A549 (cell line): ENCODE results near the gene RCC1.

Experiments used
- CHD4 ChIP-seq: fragments of 200-600 bp; sonication (generic); IDR thresholded peaks from 2 replicates; pipeline ENCODE4 v1.6.1; 2016; ENCODE audit warnings: antibody characterized with exemption, mild to moderate bottlenecking, borderline replicate concordance
- CTCF ChIP-seq: fragments of >200 bp; sonication (Bioruptor Twin); formaldehyde crosslinking; IDR thresholded peaks from 3 replicates; pipeline ENCODE4 v1.5.1; 2016
- E2F6 ChIP-seq: IDR thresholded peaks from 2 replicates; pipeline ENCODE4 v1.6.1; 2012; ENCODE audit warnings: low read depth, borderline replicate concordance
- EHMT2 ChIP-seq: fragments of 200-600 bp; sonication (generic); IDR thresholded peaks from 2 replicates; pipeline ENCODE4 v1.6.1; 2016; ENCODE audit warnings: antibody characterized with exemption, low read depth, mild to moderate bottlenecking, moderate library complexity
- HES2 ChIP-seq: fragments of >200 bp; sonication (Bioruptor Twin); formaldehyde crosslinking; IDR thresholded peaks from 2 replicates; pipeline ENCODE4 v1.6.1; 2016
- KDM1A ChIP-seq: fragments of 200-600 bp; sonication (generic); IDR thresholded peaks from 2 replicates; pipeline ENCODE4 v1.6.1; 2016; ENCODE audit warnings: low read depth, mild to moderate bottlenecking
- POLR2A ChIP-seq: IDR thresholded peaks from 2 replicates; pipeline ENCODE4 v1.6.1; 2012; ENCODE audit warnings: mild to moderate bottlenecking, low read length
- REST ChIP-seq: fragments of 200-600 bp; sonication (generic); IDR thresholded peaks from 2 replicates; pipeline ENCODE4 v1.6.1; 2016; ENCODE audit warnings: antibody characterized with exemption, mild to moderate bottlenecking, moderate library complexity

- TF ChIP-seq CTCF: no peak
- TF ChIP-seq KDM1A: no peak
- TF ChIP-seq CHD4: no peak
- TF ChIP-seq POLR2A: no peak
- no peak for TF ChIP-seq HES2
- no peak for TF ChIP-seq REST
- no peak for TF ChIP-seq E2F6
- TF ChIP-seq EHMT2: no peak
These were observed 1.4 kb downstream of the RCC1 start for GRCh38 chr1:28507247-28507645.
